Tongue (tissue), 2 donors: ENCODE results near the gene SRC. TPM values are rescaled to one million over a fixed set of nuclear protein-coding genes. Genes with fewer than 3 reads are reported as not detected.
"Not testable (repeated sequence)": the region's sequence is repeated elsewhere in the genome, so short reads cannot be mapped to it uniquely, and the experiment has no call there.

Experiments used
- DNase-seq: peaks from one replicate; pipeline ENCODE4 v3.0.0-alpha.2; 2015
- total RNA-seq: library from RNA; depleted of rRNA; stranded (reverse); fragments of >200 nt; gene quantifications from one replicate; pipeline ENCODE4 v1.2.3, GENCODE V29; 2014

Gene SRC
- total RNA-seq, 1 donor from 2014 or later: 54.3 TPM

DNA sequence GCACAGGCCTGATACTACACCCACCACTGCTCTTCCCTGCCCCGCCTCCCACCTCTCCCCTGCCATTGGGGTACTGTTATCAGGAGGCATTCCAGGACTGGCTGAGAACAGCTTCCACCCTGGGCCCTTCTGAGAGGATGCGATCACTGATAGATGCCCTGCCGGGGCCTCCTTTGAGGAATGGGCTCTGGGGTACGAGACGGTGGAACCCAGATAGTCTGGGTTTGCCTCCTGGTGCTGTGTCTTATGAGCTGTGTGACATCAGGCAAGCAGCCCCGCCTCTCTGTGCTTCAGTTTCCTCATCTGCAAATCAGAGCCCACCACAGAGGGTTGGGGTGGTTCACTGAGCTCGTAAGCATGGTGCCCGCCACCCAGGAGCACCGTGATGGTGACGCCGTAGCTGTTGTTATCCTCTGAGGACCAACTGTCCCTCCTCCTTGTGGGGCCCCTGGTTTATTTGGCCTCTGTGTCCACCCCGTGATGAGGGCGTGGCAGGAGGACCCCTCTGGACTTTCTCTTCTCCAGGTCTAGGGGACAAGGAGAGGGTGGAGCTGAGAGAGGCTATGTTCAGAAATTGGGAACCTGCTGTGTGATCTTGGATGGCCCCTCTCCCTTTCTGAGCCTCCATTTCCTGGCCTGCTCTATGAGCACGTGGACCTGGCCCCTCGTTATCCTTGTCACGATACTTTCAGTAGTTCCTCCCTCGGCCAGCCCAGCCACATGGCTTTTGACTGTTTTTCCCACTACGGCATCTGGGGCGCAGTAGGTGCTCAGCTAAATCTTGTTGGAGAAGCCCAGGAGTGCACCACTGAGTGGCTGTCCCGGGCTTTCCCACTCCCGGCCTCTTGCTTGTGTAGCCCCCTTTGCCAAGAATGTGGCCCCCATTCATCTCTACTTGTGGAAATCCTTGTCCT is 18.3 kb downstream of the SRC start:
- no peak for DNase-seq

DNA sequence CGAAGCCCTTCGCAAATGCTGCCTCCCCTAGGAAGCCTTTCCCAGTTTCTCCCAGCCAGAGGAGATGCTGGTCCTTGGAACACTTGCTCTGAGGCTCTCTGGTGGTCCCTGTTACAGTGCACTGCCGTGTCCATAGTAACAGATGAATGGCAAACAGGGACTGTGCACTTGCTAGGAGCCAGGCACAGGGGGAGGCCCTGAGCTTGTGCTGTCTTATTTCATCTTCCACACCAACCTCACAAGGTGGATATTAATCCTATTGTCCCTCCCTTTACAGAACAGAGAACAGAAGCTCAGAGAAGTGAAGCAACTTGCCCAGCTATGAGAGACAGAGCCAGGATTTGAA is 19.0 kb downstream of the SRC start:
- DNase-seq: no peak

DNA sequence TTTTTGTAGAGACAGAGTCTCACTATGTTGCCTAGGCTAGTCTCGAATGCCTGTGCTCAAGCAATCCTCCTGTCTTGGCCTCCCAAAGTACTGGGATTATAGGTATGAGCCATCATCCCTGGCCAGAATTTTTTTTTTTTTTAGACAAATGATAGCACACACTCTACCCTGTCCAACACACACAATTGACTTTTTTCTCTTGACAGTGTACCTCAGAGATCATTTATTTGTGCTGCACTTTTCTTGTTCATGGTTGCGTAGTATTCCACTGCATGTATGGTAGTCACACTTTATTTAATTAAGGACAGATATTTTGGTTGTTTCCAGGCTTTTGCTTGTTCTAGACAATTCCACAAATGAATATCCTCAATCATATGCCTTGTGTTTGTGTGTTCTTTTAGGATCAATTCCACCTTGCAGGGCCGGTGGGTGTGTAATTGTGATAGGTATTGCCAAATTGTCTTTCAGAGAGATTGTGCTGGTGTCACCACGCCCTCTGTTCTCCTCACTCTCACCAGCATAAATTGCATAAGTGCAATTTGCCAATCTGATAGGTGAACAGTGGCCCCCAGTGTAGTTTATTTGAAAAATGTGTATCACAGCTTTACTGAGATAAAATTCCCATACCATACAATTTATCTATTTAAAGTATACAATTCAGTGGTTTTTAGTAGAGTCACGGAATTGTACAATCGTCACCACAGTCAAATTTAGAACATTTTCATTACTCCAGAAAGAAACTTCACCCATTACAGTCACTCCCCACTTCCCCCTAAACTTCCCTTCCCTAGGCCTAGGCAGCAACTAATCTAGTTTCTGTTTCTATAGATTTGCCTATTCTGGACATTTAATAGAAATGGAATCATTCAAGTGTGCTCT is 20.1 kb downstream of the SRC start:
- no peak for DNase-seq

DNA sequence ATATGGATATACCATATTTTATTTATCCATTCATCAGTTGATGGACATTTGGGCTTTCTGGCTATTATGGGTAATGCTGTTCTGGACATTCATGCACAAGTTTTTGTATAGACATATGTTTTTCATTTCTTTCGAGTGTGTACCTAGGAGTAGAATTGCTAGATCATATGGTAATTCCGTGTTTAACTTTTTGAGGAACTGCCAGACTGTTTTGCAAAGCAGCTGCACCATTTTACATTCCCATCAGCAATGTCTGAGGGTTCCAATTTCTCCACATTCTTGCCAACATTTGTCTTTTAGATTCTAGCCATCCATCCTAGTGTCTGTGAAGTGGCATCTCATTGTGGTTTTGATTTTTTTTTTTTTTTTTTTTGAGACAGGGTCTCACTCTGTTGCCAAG is 20.8 kb downstream of the SRC start:
- peak; percentile 37 for DNase-seq

DNA sequence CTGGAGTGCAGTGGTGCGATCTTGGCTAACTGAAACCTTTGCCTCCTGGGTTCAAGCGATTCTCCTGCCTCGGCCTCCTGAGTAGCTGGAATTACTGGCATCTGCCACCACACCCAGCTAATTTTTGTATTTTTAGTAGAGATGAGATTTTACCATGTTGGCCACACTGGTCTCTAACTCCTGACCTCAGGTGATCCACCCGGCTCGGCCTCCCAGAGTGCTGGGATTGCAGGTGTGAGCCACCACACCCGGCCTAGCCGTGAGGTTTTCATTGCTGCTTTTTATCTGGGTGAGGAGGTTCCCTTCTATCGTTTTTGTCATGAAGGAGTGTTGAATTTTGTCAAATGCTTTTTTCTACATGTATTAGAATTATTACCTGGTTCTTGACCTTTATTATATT is 23.9 kb downstream of the SRC start:
- no peak for DNase-seq

DNA sequence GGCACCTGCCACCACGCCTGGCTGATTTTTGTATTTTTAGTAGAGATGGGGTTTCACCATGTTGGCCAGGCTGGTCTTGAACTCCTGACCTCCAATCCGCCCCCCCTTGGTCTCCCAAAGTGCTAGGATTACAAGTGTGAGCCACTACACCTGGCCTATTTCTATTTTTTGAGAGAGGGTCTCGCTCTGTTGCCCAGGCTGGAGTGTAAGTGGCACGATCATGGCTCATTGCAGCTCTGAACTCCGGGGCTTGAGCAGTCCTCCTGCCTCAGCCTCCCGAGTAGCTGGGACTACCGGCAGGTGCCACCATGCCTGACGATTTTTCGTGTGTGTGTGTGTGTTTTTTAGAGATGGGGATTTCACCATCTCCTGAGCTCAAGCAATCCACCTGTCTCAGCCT is 25.9 kb downstream of the SRC start:
- DNase-seq: not testable (repeated sequence)

DNA sequence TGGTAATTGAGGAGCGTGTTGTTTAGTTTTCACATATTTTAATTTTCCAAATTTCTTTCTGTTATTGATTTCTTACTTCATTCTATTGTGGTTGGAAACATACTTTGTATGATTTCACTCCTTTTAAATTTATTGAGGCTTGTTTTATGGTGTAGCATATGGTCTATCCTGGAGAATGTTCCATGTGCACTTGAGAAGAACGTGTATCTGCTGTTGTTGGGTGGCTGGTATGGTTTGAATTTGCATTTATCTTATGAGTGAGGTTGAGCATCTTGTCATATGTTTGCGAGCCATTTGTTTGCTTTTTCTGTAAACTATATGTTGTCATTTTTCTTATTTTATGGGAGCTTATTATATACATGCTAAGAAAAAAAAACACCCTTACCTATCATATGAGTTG is 26.5 kb downstream of the SRC start:
- DNase-seq: no peak

DNA sequence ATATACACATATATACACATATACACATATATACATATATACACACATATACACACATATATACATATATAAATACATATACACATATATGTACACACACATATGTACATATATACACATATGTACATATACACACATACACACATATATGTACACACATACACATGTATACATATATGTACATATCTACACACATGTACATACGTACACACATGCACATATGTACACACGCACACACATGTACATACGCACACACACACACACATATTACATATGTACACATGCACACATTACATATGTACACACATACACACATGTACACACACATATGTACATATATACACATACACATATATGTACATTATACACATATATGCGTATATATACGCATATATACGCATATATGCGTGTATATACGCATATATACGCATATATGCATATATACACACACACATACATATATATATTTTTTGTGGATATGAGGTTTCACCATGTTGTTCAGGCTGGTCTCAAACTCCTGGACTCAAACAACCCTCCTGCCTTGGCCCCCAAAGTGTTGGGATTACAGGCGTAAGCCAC is 27.2 kb downstream of the SRC start:
- DNase-seq: no peak

DNA sequence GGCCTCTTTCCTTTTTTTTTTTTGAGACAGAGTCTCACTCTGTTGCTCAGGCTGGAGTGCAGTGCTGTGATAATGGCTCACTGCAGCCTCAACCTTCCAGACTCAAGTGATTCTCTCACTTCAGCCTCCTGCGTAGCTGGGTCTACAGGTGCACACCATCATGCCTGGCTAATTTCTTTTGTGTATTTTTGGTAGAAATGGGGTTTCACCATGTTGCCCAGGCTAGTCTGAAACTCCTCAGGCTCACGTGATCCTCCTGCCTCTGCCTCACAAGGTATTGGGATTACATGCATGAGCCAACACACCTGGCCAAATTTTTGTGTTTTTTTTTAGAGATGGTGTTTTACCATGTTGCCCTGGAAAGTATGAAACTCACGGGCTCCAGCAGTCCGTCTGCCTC is 29.3 kb downstream of the SRC start:
- DNase-seq: no peak

DNA sequence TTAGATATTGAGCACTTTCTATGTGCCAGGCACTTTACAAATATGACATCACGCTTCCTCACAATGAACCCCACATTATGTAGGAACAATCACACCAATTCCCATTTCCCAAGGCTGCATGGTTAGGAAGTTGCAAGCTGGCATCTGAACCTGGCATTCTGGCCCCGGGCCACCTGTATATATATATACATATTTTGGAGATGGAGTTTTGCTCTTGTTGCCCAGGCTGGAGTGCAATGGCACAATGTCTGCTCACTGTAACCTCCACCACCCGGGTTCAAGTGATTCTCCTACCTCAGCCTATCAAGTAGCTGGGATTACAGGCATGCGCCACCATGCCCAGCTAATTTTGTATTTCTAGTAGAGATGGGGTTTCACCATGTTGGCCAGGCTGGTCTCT is 30.4 kb downstream of the SRC start:
- no peak for DNase-seq

DNA sequence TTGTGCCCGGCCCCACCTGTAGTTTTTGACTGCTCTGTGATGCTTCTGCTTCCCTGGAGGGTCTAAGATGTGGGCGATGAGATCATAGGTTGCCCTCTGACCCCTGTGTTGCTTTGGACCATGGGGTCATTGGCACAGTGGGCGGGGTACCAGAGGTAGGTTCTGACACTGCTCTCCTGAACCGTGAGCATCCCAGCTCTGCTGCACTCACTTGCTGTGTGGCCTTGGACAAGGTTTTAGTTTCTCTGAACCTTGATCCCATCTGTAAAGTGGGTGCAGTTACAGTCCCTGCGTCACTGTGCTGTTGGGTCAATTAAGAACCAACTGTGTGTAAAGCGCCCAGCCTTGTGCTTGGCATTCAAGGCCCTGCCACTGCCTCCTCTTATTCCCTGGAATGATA is 30.9 kb downstream of the SRC start:
- DNase-seq: no peak

DNA sequence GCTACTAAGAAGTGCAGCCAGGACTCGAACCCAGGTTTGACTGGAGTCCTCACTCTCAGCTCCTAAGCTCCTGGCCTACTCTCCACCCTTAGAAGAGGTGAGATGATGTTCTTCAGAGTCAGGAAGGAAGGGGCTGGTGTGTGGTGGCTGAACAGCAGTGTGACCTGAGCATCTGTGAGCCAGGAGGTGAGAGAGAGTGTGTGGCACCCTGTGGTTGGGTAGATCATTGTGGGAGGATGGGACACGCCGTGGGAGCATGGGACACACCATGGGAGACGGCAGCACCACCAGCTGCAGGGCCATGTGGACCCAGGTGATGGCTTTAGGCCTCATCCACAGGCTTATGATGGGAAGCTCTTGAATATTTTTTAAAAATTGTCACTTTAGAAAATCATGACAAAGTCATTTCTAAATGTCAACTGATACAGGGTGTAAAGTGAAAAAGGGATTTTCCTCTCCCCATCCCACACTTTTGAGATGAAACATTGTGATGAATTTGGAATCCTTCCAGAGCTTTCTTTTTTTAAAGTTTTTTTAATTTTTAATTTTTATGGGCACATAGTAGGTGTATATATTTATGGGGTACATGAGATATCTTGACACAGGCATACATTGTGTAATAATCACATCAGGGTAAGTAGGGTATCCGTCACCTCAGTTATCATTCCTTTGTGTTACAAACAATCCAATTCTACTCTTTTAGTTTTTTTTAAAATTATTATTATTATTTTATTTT is 31.6 kb downstream of the SRC start:
- DNase-seq: no peak

DNA sequence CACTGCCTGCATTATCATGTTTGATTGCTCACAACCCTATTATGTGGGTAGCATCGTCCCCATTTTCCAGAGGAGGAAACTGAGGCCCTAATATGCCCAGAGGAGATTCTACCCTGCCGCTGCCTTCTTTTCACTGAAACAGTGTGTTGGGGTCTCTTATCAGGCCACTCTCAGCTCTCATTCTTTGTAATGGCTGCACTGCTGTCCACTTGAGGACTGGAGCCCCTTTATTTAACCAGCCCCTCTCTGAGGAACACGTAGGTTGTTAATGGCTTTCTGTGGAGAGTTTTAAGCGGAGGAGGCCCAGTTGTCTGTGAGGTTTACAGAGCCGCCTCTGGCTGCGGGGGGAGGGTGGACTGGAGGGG is 32.5 kb downstream of the SRC start:
- no peak for DNase-seq

DNA sequence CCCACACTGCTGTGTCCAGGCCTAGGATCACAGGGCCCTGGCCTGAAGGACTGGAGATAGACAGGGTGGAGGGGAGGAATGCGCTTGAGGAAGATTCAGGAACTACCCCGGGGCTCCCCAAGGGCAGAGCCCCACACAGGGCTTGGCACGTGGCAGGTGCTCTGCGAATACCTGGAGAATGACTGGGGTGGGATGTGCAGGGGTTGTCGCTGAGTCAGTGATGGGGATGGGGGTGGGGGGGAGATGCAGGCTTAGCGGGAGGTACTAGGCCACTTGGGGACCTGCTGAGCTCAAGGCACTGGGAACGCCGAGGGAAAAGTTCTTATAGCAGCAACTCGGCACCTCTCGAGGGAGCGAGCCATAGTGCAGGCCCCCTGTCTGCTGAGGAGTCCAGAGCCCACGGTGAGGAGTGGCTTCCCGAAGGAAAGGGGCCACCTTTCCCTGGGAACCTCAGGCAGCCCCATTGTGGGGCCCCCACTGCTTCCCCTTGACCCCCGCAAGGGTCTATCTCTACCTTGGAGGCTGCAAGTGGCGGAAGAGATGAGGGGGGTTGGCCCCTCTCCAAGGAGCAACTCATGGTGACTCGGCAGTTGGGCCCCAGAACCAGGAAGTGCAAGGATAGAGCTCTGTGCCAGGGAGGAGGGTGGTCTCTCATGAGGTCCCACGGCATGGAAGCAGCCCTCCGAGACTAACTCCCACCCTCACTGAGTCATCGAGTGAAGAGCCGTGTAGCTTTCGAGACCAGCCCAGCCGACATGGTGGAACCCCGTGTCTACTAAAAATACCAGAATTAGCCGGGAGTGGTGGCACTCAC is 33.1 kb downstream of the SRC start:
- no peak for DNase-seq

DNA sequence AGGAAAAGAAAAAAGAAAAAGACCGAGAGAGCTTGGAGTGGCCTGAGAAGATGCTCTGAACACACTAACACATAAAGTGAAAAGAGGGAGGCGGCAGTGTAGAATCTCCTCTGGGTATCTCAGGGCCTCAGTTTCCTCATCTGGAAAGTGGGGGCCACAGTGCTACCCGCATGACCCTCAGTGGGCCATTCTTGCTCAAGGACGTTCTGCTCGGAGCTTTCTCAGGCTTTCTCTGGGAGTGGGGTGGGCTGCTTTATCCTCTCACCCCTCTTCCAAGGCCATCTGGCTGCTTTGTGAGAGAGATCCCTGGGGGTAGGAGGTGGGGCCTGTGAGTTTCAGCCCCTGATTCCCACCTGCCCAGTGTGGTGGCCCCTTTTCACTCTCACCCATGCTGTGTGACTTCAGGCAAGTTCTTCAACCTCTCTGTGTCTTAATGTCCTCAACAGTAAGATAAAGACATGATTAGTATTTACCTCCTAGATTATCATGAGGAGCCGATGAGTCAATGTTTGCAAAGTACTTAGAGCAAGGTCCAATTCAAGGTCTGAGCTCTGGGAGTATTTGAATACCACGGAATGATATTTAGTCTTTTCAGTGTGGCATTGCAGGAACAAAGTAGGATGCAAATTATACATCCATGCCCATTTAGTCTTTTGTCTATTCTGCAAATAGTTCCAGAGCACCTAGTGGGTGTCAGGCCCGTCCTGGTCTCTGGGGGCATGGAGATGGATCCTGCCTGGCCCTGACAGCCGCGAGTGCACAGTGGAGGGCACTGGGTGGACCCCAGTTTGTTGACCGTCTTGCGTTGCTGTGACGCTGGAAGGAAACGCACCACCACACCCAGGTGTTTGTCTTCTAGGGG is 34.3 kb downstream of the SRC start:
- no peak for DNase-seq

DNA sequence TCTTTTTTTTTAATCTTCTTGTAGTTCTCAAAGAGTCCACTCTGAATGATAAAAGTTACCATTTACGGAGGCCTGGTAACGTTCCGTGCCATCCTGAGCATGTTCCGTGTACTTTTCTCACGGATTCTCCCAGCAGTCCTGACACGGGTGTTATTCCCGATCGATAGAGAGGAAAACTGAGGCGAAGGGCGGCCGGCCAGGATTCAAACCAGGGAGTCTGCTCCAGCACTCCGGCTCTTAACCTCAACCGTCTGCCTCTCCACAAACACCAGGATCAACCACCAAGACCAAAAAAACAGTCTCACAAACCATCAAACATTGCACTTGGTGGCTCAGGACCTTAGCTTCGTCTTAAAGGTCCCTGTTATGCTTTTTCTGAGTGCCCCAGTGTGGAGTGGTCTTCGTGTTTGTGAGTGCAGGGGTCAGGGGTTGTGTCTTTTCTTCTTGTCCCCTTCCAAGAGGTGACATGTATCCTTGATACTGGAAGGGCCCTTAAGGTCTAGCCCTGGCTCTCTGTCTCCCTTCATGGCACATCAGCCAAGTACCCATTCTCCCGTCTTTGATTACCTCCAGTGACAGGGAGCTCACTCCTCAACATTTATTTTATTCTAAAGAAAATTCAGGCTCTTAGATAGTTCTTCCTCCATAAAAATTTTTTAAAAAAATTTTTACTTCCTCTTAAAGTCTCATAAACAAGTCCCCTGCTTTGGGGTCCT is 35.1 kb downstream of the SRC start:
- DNase-seq: no peak

DNA sequence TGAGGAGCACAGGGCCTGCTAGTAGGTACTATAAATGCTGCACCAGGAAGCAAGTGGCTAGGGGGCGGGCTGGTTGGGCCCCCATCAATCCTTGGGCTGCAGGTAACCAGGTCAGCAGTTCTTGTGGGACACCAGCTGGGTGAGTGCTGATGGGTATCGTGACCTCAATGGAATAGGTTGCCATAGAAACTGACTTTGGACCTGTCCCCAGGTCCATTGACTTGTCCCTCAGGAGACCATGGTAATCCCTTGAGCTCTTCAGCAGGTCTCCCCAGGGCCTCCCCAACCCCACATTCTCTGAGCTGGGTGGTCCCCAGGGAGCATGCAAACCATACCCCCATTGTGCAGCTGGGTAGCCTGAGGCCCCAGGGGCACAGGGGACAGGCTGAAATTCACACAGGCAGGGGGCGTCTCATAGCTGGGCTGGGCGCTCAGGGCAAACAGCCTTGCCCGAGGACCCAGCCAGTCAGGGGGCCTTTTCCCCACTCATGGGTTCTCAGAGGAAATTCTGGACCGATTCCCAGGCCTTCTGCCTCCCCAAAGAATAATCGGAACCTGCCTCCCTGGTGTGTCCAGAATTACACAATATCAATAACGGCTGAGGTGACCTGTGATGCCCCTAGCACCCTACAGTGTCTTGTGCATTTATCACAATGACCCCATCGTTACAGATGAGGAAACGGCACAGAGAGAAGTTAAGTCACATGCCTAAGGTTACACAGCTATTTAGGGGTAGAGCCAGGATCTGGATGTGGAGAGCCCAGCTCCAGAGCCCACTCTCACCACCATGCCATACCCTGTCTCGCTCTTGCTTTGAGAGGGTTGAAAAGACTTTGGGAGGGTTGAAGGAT is 35.9 kb downstream of the SRC start:
- no peak for DNase-seq

DNA sequence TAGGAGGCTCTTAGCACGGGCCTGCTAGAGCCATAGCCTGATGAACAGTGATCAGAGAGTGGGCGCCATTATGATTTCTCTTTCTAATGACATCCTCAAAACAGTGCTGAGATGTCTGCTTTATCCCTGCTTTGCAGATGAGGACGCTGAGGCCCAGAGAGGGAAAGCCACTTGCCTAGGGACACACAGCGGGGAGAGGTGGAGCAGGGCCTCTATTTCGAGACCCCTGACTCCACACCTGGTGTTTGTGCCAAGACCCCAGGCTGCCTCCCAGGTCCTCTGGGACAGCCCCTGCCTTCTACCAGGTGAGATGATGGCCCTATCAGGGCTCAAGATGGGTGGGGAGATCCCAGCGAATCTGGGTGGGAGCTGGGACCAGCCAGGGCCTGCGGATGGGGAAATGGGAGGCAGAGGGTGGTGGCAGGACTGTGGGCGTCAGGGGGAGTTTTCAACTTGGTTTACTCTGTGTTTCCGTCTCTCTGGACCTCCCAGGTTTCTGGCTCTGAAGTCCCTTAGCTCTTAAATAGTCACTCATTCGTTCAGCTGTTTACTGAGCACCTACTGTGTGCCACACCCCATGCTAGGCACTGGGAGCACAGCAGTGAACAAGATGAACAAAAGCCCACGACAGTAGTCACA is 36.7 kb downstream of the SRC start:
- DNase-seq: no peak
